ENCODE measurements around the gene DISC1. TPM values are rescaled to one million over a fixed set of nuclear protein-coding genes. Genes with fewer than 3 reads are reported as not detected.

The DISC1 gene
- polyA plus RNA-seq, 1 of the 3 experiments (the other 2 are of a cell fraction), result 1.7 TPM

DNA sequence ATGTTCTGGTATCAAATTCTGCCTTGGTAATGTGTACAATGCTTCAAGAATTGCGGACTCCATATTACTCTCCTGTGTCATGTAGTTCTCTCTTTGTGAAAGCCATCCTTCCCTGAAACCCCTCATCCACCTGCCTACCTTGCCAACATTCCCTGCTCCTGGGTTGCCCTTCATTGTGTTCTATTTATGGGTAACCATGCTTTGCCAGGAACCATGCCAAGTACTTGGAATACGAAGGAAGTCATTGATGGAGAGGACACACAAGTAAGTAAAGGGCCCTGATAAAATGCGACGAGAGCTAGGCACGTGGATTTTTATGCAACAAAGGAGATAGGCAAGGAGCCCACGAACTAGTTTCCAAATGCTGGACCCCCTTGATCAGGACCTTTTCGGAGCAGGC is 300.8 kb downstream of the DISC1 start:
- H3K27me3 ChIP-seq (ENCODE audit: insufficient read depth), result no peaks in the 10 kb centered on the region
- TF ChIP-seq PBX3 (IDR thresholded peaks at IDR 0.05) (no peak), MXI1 (IDR thresholded peaks at IDR 0.05; ENCODE audit: low read depth, low read length) (no peak), IRF3 (IDR thresholded peaks at IDR 0.05; ENCODE audit: low read depth, low read length) (no peak), SMC3 (IDR thresholded peaks at IDR 0.05; ENCODE audit: low read depth, low read length) (no peak), SIN3A (IDR thresholded peaks at IDR 0.05; ENCODE audit: borderline replicate concordance, low read depth, low read length) (no peak), EP300 (IDR thresholded peaks at IDR 0.05; ENCODE audit: borderline replicate concordance in 1 of 2, low read depth in 1 of 2, low read length in 1 of 2) (no peak), TCF12 (IDR thresholded peaks at IDR 0.05) (no peak), YY1 (IDR thresholded peaks at IDR 0.05; ENCODE audit: low read depth) (no peak), CHD2 (IDR thresholded peaks at IDR 0.05; ENCODE audit: low read length, partially characterized antibody) (no peak)
- H3F3A ChIP-seq (replicated peaks; ENCODE audit: insufficient read depth), result no peaks in the 10 kb centered on the region
- CTCF ChIA-PET, result no interaction called here
- no peaks in the 10 kb centered on the region for H3K79me2 ChIP-seq (ENCODE audit: insufficient read depth)
- H3K4me3 ChIP-seq (ENCODE audit: low read depth in 2 of 2, low read length in 1 of 2), result no peak overlapping the region
- peaks cover 0 to 21% of the 10 kb centered on the region in 2 experiments; a peak in 2 of 4 replicates for H3K4me1 ChIP-seq (ENCODE audit: control insufficient read depth in 1 of 2, insufficient read depth in 2 of 2, low read depth in 1 of 2, low read length in 1 of 2)
- no peaks in the 10 kb centered on the region for H3K36me3 ChIP-seq (replicated peaks in 1 of 2; ENCODE audit: control insufficient read depth in 1 of 2, insufficient read depth in 2 of 2, low read length in 1 of 2)
- H3K9ac ChIP-seq, result no peak overlapping the region
- POLR2A ChIA-PET, result no interaction called here
- no peaks in the 10 kb centered on the region for H4K20me1 ChIP-seq (ENCODE audit: insufficient read depth)
- no peak overlapping the region for H3K4me2 ChIP-seq
- WGBS (ENCODE audit: low lambda C conversion rate), result 82% methylated on average over 7 of the region's 7 CpGs
- H3K27ac ChIP-seq (ENCODE audit: low read depth in 2 of 2, low read length in 1 of 2), result no peak overlapping the region
- H3K9me2 ChIP-seq, result no peaks in the 10 kb centered on the region
- DNase-seq, result no peak
- no peaks in the 10 kb centered on the region for H3K9me3 ChIP-seq
- H2AFZ ChIP-seq (ENCODE audit: low read depth), result no peak overlapping the region

DNA sequence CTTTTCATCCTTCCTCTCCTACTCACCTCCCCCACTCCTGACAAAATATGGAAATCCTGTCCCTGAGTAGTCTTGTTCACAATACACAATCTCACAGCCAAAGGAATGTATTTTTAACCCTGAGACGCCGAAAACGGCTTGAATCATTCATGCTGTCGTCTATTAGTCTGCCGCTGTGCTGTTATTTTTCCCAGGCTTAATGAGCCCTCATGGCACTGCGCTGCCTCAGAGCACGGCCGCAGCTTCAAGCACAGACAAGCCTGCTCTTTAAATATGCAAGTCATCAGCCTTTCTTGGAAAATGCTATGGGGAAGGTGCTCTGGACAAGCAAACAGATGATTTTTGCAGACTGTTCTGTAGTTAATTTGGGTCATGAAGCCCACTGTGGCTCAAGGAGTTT is 302.7 kb downstream of the DISC1 start:
- POLR2A ChIA-PET, result no interaction called here
- no peaks in the 10 kb centered on the region for H3K9me3 ChIP-seq
- H3K27me3 ChIP-seq (ENCODE audit: insufficient read depth), result no peaks in the 10 kb centered on the region
- no peaks in the 10 kb centered on the region for H3K79me2 ChIP-seq (ENCODE audit: insufficient read depth)
- H4K20me1 ChIP-seq (ENCODE audit: insufficient read depth), result no peaks in the 10 kb centered on the region
- DNase-seq, result no peak
- H3K9me2 ChIP-seq, result no peaks in the 10 kb centered on the region
- H3K4me2 ChIP-seq, result no peak overlapping the region
- no peak overlapping the region for H2AFZ ChIP-seq (ENCODE audit: low read depth)
- H3F3A ChIP-seq (replicated peaks; ENCODE audit: insufficient read depth), result no peaks in the 10 kb centered on the region
- H3K27ac ChIP-seq (ENCODE audit: low read depth in 2 of 2, low read length in 1 of 2), result peak overlapping the region; percentile 22 to 85; a peak in 2 of 4 replicates
- H3K36me3 ChIP-seq (replicated peaks in 1 of 2; ENCODE audit: control insufficient read depth in 1 of 2, insufficient read depth in 2 of 2, low read length in 1 of 2), result no peaks in the 10 kb centered on the region
- no peak overlapping the region for H3K9ac ChIP-seq
- CTCF ChIA-PET, result interaction anchor here (0.7 to 1.8 kb wide), 2 partner anchors 45 to 243 kb away, joined by 3 to 4 read pairs; no protein-coding TSS in a partner anchor
- 80% methylated on average over 8 of the region's 8 CpGs for WGBS (ENCODE audit: low lambda C conversion rate)
- no peak overlapping the region for H3K4me3 ChIP-seq (ENCODE audit: low read depth in 2 of 2, low read length in 1 of 2)
- peaks cover 0 to 25% of the 10 kb centered on the region in 2 experiments; a peak in 3 of 4 replicates for H3K4me1 ChIP-seq (ENCODE audit: control insufficient read depth in 1 of 2, insufficient read depth in 2 of 2, low read depth in 1 of 2, low read length in 1 of 2)
- TF ChIP-seq GATA2 (CRISPR knock-in tag; IDR thresholded peaks at IDR 0.05) (no peak), RFX5 (IDR thresholded peaks at IDR 0.05; ENCODE audit: low read length) (no peak), TAF1 (IDR thresholded peaks at IDR 0.05; ENCODE audit: borderline replicate concordance, low read depth, low read length) (no peak), ZBTB33 (IDR thresholded peaks at IDR 0.05; ENCODE audit: borderline replicate concordance, low read depth) (no peak), JUND (IDR thresholded peaks at IDR 0.05) (no peak), MXI1 (IDR thresholded peaks at IDR 0.05; ENCODE audit: low read depth, low read length) (no peak), IRF3 (IDR thresholded peaks at IDR 0.05; ENCODE audit: low read depth, low read length) (no peak), PBX3 (IDR thresholded peaks at IDR 0.05) (no peak), TCF12 (IDR thresholded peaks at IDR 0.05) (no peak), GABPA (IDR thresholded peaks at IDR 0.05; ENCODE audit: low read depth) (no peak), SIN3A (IDR thresholded peaks at IDR 0.05; ENCODE audit: borderline replicate concordance, low read depth, low read length) (no peak)
- TF ChIP-seq, protein P1, sequence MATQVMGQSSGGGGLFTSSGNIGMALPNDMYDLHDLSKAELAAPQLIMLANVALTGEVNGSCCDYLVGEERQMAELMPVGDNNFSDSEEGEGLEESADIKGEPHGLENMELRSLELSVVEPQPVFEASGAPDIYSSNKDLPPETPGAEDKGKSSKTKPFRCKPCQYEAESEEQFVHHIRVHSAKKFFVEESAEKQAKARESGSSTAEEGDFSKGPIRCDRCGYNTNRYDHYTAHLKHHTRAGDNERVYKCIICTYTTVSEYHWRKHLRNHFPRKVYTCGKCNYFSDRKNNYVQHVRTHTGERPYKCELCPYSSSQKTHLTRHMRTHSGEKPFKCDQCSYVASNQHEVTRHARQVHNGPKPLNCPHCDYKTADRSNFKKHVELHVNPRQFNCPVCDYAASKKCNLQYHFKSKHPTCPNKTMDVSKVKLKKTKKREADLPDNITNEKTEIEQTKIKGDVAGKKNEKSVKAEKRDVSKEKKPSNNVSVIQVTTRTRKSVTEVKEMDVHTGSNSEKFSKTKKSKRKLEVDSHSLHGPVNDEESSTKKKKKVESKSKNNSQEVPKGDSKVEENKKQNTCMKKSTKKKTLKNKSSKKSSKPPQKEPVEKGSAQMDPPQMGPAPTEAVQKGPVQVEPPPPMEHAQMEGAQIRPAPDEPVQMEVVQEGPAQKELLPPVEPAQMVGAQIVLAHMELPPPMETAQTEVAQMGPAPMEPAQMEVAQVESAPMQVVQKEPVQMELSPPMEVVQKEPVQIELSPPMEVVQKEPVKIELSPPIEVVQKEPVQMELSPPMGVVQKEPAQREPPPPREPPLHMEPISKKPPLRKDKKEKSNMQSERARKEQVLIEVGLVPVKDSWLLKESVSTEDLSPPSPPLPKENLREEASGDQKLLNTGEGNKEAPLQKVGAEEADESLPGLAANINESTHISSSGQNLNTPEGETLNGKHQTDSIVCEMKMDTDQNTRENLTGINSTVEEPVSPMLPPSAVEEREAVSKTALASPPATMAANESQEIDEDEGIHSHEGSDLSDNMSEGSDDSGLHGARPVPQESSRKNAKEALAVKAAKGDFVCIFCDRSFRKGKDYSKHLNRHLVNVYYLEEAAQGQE (IDR thresholded peaks at IDR 0.05; ENCODE audit: low read depth, low read length), result no peak

Data from SK-N-SH (cell line).